H9 (cell line): ENCODE measurements around the gene DOK6. TPM values are rescaled to one million over a fixed set of nuclear protein-coding genes. Genes with fewer than 3 reads are reported as not detected.

Experiments
- DNase-seq: peaks from one replicate; pipeline ENCODE4 v3.0.0-alpha.2; 2017
- H2AFZ ChIP-seq: one replicate; pipeline ENCODE4 v1.6.1; 2013; ENCODE audit warnings: mild to moderate bottlenecking, low read length, control low read depth, moderate library complexity
- H2AK5ac ChIP-seq: 2 replicates; pipeline ENCODE4 v1.6.1; 2013; ENCODE audit warnings: low read length, control low read depth, mixed read lengths; ENCODE audit not compliant: insufficient read length
- H2BK120ac ChIP-seq: one replicate; pipeline ENCODE4 v1.6.1; 2013; ENCODE audit warnings: low read depth, mild to moderate bottlenecking, low read length, control low read depth, inconsistent platforms; ENCODE audit not compliant: poor library complexity, severe bottlenecking
- H2BK12ac ChIP-seq: 2 replicates; pipeline ENCODE4 v1.6.1; 2013; ENCODE audit warnings: low read length, control low read depth, mixed read lengths, low read depth; ENCODE audit not compliant: insufficient read length
- H2BK15ac ChIP-seq: 2 replicates; pipeline ENCODE4 v1.6.1; 2013; ENCODE audit warnings: low read depth, low read length, control low read depth
- H2BK20ac ChIP-seq: one replicate; pipeline ENCODE4 v1.6.1; 2013; ENCODE audit warnings: low read depth, mild to moderate bottlenecking, low read length, control low read depth, inconsistent platforms; ENCODE audit not compliant: poor library complexity, severe bottlenecking
- H2BK5ac ChIP-seq: 2 replicates; pipeline ENCODE4 v1.6.1; 2013; ENCODE audit warnings: low read length, control low read depth, mixed read lengths; ENCODE audit not compliant: insufficient read length
- H3K14ac ChIP-seq: 2 replicates; pipeline ENCODE4 v1.6.1; 2013; ENCODE audit warnings: low read length, control low read depth; ENCODE audit not compliant: insufficient read depth
- H3K18ac ChIP-seq: 2 replicates; pipeline ENCODE4 v1.6.1; 2013; ENCODE audit warnings: low read depth, mild to moderate bottlenecking, mixed read lengths, low read length, control low read depth; ENCODE audit not compliant: insufficient read length
- H3K23ac ChIP-seq: 2 replicates; pipeline ENCODE4 v1.6.1; 2013; ENCODE audit warnings: low read length, control low read depth, mixed read lengths, low read depth; ENCODE audit not compliant: insufficient read length
- H3K23me2 ChIP-seq: 2 replicates; pipeline ENCODE4 v1.6.1; 2013; ENCODE audit warnings: low read depth, mild to moderate bottlenecking, mixed read lengths, low read length, control low read depth; ENCODE audit not compliant: insufficient read length, poor library complexity, severe bottlenecking
- H3K27ac ChIP-seq: 2 replicates; pipeline ENCODE4 v1.5.1; 2013; ENCODE audit warnings: low read length, control low read depth, mixed read lengths, low read depth; ENCODE audit not compliant: insufficient read length
- H3K27me3 ChIP-seq: 2 replicates; pipeline ENCODE4 v1.6.1; 2013; ENCODE audit warnings: low read length, control low read depth, inconsistent platforms; ENCODE audit not compliant: insufficient read depth
- H3K4ac ChIP-seq: 2 replicates; pipeline ENCODE4 v1.6.1; 2013; ENCODE audit warnings: low read depth, mild to moderate bottlenecking, control low read depth, inconsistent platforms, low read length, moderate library complexity
- H3K4me1 ChIP-seq: 2 replicates; pipeline ENCODE4 v1.6.1; 2013; ENCODE audit warnings: low read length, control low read depth, inconsistent platforms; ENCODE audit not compliant: insufficient read depth
- H3K4me2 ChIP-seq: 2 replicates; pipeline ENCODE4 v1.6.1; 2013; ENCODE audit warnings: low read length, control low read depth, mixed read lengths; ENCODE audit not compliant: insufficient read length, insufficient read depth
- H3K56ac ChIP-seq: 2 replicates; pipeline ENCODE4 v1.6.1; 2013; ENCODE audit warnings: low read depth, mild to moderate bottlenecking, mixed read lengths, low read length, control low read depth; ENCODE audit not compliant: insufficient read length
- H3K79me1 ChIP-seq: 2 replicates; pipeline ENCODE4 v1.6.1; 2013; ENCODE audit warnings: low read depth, mild to moderate bottlenecking, moderate library complexity, low read length, control low read depth, inconsistent platforms; ENCODE audit not compliant: insufficient read depth, poor library complexity, severe bottlenecking
- H3K79me2 ChIP-seq: 2 replicates; pipeline ENCODE4 v1.6.1; 2013; ENCODE audit warnings: low read length, control low read depth, inconsistent platforms; ENCODE audit not compliant: insufficient read depth
- H3K9ac ChIP-seq: 2 replicates; pipeline ENCODE4 v1.6.1; 2013; ENCODE audit warnings: low read length, control low read depth, mixed read lengths; ENCODE audit not compliant: insufficient read length; ENCODE audit errors: extremely low read depth
- H3K9me3 ChIP-seq: one replicate; pipeline ENCODE4 v1.6.1; 2013; ENCODE audit warnings: low read depth, low read length, inconsistent platforms; ENCODE audit not compliant: control insufficient read depth
- H3T11ph ChIP-seq: one replicate; pipeline ENCODE4 v1.6.1; 2013; ENCODE audit warnings: mild to moderate bottlenecking, low read length, control low read depth, inconsistent platforms
- H4K20me1 ChIP-seq: one replicate; pipeline ENCODE4 v1.6.1; 2013; ENCODE audit not compliant: control insufficient read depth, insufficient read length, insufficient read depth
- H4K5ac ChIP-seq: 2 replicates; pipeline ENCODE4 v1.6.1; 2013; ENCODE audit warnings: low read depth, mild to moderate bottlenecking, mixed read lengths, low read length, control low read depth; ENCODE audit not compliant: insufficient read length
- H4K8ac ChIP-seq: replicated peaks from 2 replicates; pipeline ENCODE4 v1.6.1; 2013; ENCODE audit warnings: low read length, control low read depth, mixed read lengths, low read depth; ENCODE audit not compliant: insufficient read length
- H4K91ac ChIP-seq: 2 replicates; pipeline ENCODE4 v1.6.1; 2013; ENCODE audit warnings: low read depth, mild to moderate bottlenecking, moderate library complexity, mixed read lengths, low read length, control low read depth; ENCODE audit not compliant: insufficient read length
- H3K27ac Mint-ChIP-seq, 3 experiments: 2 replicates in 2 of 3; 3 replicates in 1 of 3; pipeline ENCODE4 v1.8.0; 2020 to 2021; ENCODE audit warnings: mixed read lengths in 3 of 3, mild to moderate bottlenecking in 1 of 3, moderate library complexity in 1 of 3
- H3K27me3 Mint-ChIP-seq: 2 replicates; pipeline ENCODE4 v1.8.0; 2021; ENCODE audit warnings: low read depth, mild to moderate bottlenecking, moderate library complexity, mixed read lengths
- H3K36me3 Mint-ChIP-seq, 3 experiments: 2 replicates in 2 of 3; 3 replicates in 1 of 3; pipeline ENCODE4 v1.8.0; 2020 to 2021; ENCODE audit warnings: low read depth in 3 of 3, mixed read lengths in 3 of 3; ENCODE audit not compliant: insufficient read depth in 1 of 3
- H3K4me1 Mint-ChIP-seq, 2 experiments: 2 replicates each; pipeline ENCODE4 v1.8.0; 2020; ENCODE audit warnings: mixed read lengths in 2 of 2
- H3K4me3 Mint-ChIP-seq, 2 experiments: 2 replicates in 1 of 2; 3 replicates in 1 of 2; pipeline ENCODE4 v1.8.0; 2020 to 2021; ENCODE audit warnings: mild to moderate bottlenecking in 2 of 2, mixed read lengths in 2 of 2, moderate library complexity in 1 of 2
- H3K9me3 Mint-ChIP-seq, 2 experiments: 2 replicates in 1 of 2; 3 replicates in 1 of 2; pipeline ENCODE4 v1.8.0; 2020; ENCODE audit warnings: mild to moderate bottlenecking in 2 of 2, mixed read lengths in 2 of 2, moderate library complexity in 1 of 2
- CTCF ChIP-seq: fragments of 200-600 bp; sonication (generic); conservative IDR thresholded peaks from 3 replicates; pipeline ENCODE4 v1.8.0; 2021; ENCODE audit warnings: antibody characterized with exemption, mild to moderate bottlenecking
- WGBS: extraction: QIAGEN DNeasy Blood & Tissue Kit; methylation state at CpG from one replicate; pipeline ENCODE4 v1.1.7; 2013; ENCODE audit warnings: missing lambda C conversion rate, low lambda C conversion rate, mixed read lengths; ENCODE audit not compliant: insufficient read length; ENCODE audit errors: extremely low coverage; 5-methylcytosine and 5-hydroxymethylcytosine counted together
- total RNA-seq: library from RNA; stranded (reverse); gene quantifications from 2 replicates; pipeline ENCODE4 v1.2.1, GENCODE V29; 2021

Gene DOK6
- total RNA-seq, 1 experiment from 2014 or later: 0.20 TPM

- Histone ChIP-seq H3K79me1 (no peaks in the 10 kb centered on the region), H2BK5ac (no peak overlapping the region), H3K4me2 (no peak overlapping the region), H2BK20ac (no peak overlapping the region), H4K20me1 (no peaks in the 10 kb centered on the region), H3K79me2 (no peaks in the 10 kb centered on the region), H4K91ac (no peak overlapping the region), H3K23me2 (no peaks in the 10 kb centered on the region), H3K4ac (no peak overlapping the region), H3K56ac (no peak overlapping the region), H3K18ac (no peak overlapping the region), H4K5ac (no peak overlapping the region), H3K4me1 (no peaks in the 10 kb centered on the region), H3K9ac (no peak overlapping the region), H4K8ac (no peak overlapping the region), H3K23ac (no peak overlapping the region), H2BK15ac (no peak overlapping the region), H3T11ph (no peak overlapping the region), H2BK12ac (no peak overlapping the region), H2AK5ac (no peak overlapping the region), H3K27me3 (no peaks in the 10 kb centered on the region; the same call in 1 of the 2 replicates), H2BK120ac (no peak overlapping the region), H3K14ac (no peak overlapping the region), H2AFZ (no peak overlapping the region), H3K9me3 (no peaks in the 10 kb centered on the region), H3K27ac (no peak overlapping the region)
- no peak for TF ChIP-seq CTCF
- no peak for DNase-seq
- no CpG with 5 or more reads among the region's 2 CpGs for WGBS
- Mint-ChIP-seq H3K4me3 (no peak overlapping the region), H3K9me3 (no peaks in the 10 kb centered on the region), H3K27ac (no peak overlapping the region), H3K36me3 (no peaks in the 10 kb centered on the region), H3K4me1 (no peaks in the 10 kb centered on the region), H3K27me3 (no peaks in the 10 kb centered on the region)
Measured at GRCh38 chr18:69367104-69367503, 33.6 kb upstream of the DOK6 start.
